CD14-positive monocyte (primary cell): ENCODE measurements around the gene COL4A2. TPM values are rescaled to one million over a fixed set of nuclear protein-coding genes. Genes with fewer than 3 reads are reported as not detected.

Experiments
- DNase-seq, 3 donors: peaks; one replicate each; pipeline ENCODE4 v3.0.0-alpha.2; 2011 to 2022
- H2AFZ ChIP-seq: 2 replicates; pipeline ENCODE4 v1.6.0; 2012; ENCODE audit warnings: mild to moderate bottlenecking, low read depth, low read length, inconsistent platforms; ENCODE audit not compliant: insufficient read depth, poor library complexity, severe bottlenecking
- H3K27ac ChIP-seq, 2 donors: 1 replicate in 1 of 2; 2 replicates in 1 of 2; pipeline ENCODE4 v1.5.1; 2012 to 2013; ENCODE audit warnings: low read length in 2 of 2, control low read depth in 1 of 2, inconsistent platforms in 1 of 2, low read depth in 1 of 2, mild to moderate bottlenecking in 1 of 2
- H3K27me3 ChIP-seq, 2 donors: one replicate each; pipeline versions ENCODE4 v1.6.0 to v1.6.1; 2011 to 2013; ENCODE audit warnings: low read length in 2 of 2; ENCODE audit not compliant: control insufficient read depth in 2 of 2, insufficient read depth in 2 of 2
- H3K36me3 ChIP-seq, 2 donors: replicated peaks in 1 of 2; 1 replicate in 1 of 2; 2 replicates in 1 of 2; pipeline versions ENCODE4 v1.5.1 to v1.6.1; 2012 to 2013; ENCODE audit warnings: low read length in 2 of 2, control low read depth in 1 of 2, inconsistent platforms in 1 of 2, mild to moderate bottlenecking in 1 of 2; ENCODE audit not compliant: insufficient read depth in 2 of 2, control insufficient read depth in 1 of 2
- H3K4me1 ChIP-seq, 2 donors: 1 replicate in 1 of 2; 2 replicates in 1 of 2; pipeline versions ENCODE4 v1.5.1 to v1.6.1; 2012 to 2013; ENCODE audit warnings: low read length in 2 of 2, control low read depth in 1 of 2, inconsistent platforms in 1 of 2, mild to moderate bottlenecking in 1 of 2, moderate library complexity in 1 of 2; ENCODE audit not compliant: insufficient read depth in 2 of 2, control insufficient read depth in 1 of 2
- H3K4me2 ChIP-seq: replicated peaks from 2 replicates; pipeline ENCODE3; 2012; ENCODE audit warnings: low read length, moderate library complexity, mild to moderate bottlenecking; ENCODE audit not compliant: poor library complexity, severe bottlenecking; ENCODE audit errors: extremely low read depth
- H3K4me3 ChIP-seq, 3 experiments: fragments of 200-600 bp in 1 of 3; sonication (generic) in 1 of 3; replicated peaks in 1 of 3; 1 replicate in 2 of 3; 2 replicates in 1 of 3; pipeline ENCODE4 v1.5.1; 2011 to 2013; ENCODE audit warnings: low read length in 3 of 3, mild to moderate bottlenecking in 3 of 3, control low read depth in 2 of 3, low read depth in 2 of 3, inconsistent platforms in 1 of 3, moderate library complexity in 1 of 3
- H3K79me2 ChIP-seq: 2 replicates; pipeline ENCODE4 v1.6.0; 2012; ENCODE audit warnings: mild to moderate bottlenecking, control low read depth, inconsistent platforms, low read length, moderate library complexity; ENCODE audit not compliant: insufficient read depth
- H3K9ac ChIP-seq: 2 replicates; pipeline ENCODE4 v1.6.0; 2017; ENCODE audit warnings: low read length, mild to moderate bottlenecking; ENCODE audit not compliant: insufficient read depth, poor library complexity, severe bottlenecking
- H3K9me3 ChIP-seq, 2 donors: replicated peaks in 1 of 2; 1 replicate in 1 of 2; 2 replicates in 1 of 2; pipeline versions ENCODE4 v1.5.1 to v1.6.1; 2012 to 2013; ENCODE audit warnings: low read length in 2 of 2, control low read depth in 1 of 2; ENCODE audit not compliant: control insufficient read depth in 1 of 2, insufficient read depth in 1 of 2
- H4K20me1 ChIP-seq: 2 replicates; pipeline ENCODE4 v1.6.0; 2012; ENCODE audit warnings: mild to moderate bottlenecking, low read length, control low read depth, moderate library complexity; ENCODE audit not compliant: insufficient read depth
- H3K27ac Mint-ChIP-seq, 7 donors: one replicate each; pipeline ENCODE4 v1.8.0; 2020; ENCODE audit warnings: mild to moderate bottlenecking in 7 of 7, mixed read lengths in 7 of 7, moderate library complexity in 6 of 7, inconsistent platforms in 2 of 7
- H3K27me3 Mint-ChIP-seq, 3 donors: one replicate each; pipeline ENCODE4 v1.8.0; 2021 to 2022; ENCODE audit warnings: low read depth in 3 of 3, mild to moderate bottlenecking in 3 of 3, mixed read lengths in 3 of 3, moderate library complexity in 3 of 3, inconsistent platforms in 1 of 3
- H3K36me3 Mint-ChIP-seq, 2 donors: one replicate each; pipeline ENCODE4 v1.8.0; 2020; ENCODE audit warnings: mixed read lengths in 2 of 2, inconsistent platforms in 1 of 2, mild to moderate bottlenecking in 1 of 2
- H3K4me1 Mint-ChIP-seq: one replicate; pipeline ENCODE4 v1.8.0; 2020; ENCODE audit warnings: mild to moderate bottlenecking, mixed read lengths
- H3K4me3 Mint-ChIP-seq, 2 donors: one replicate each; pipeline ENCODE4 v1.8.0; 2020; ENCODE audit warnings: mild to moderate bottlenecking in 2 of 2, mixed read lengths in 2 of 2, moderate library complexity in 1 of 2
- H3K9me3 Mint-ChIP-seq, 7 donors: one replicate each; pipeline ENCODE4 v1.8.0; 2020 to 2022; ENCODE audit warnings: mixed read lengths in 7 of 7, mild to moderate bottlenecking in 6 of 7, moderate library complexity in 6 of 7, inconsistent platforms in 2 of 7
- CTCF ChIP-seq: fragments of 200-600 bp; IDR thresholded peaks from one replicate; pipeline ENCODE4 v1.8.0; 2022; ENCODE audit warnings: antibody characterized with exemption, mild to moderate bottlenecking
- WGBS: methylation state at CpG from one replicate; pipeline ENCODE4 v1.1.5; 2013; ENCODE audit warnings: missing lambda C conversion rate; ENCODE audit not compliant: insufficient coverage; 5-methylcytosine and 5-hydroxymethylcytosine counted together
- intact Hi-C, 2 donors: fragments of 100-400 bp; cut with micrococcal nuclease; formaldehyde crosslinking; loops; one replicate each; pipeline versions ENCODE4 v1.15.0 to v1.15.1; 2023
- polyA plus RNA-seq, 3 donors: library from polyadenylated mRNA; depleted of rRNA in 1 of 3; unstranded in 2 of 3; stranded (reverse) in 1 of 3; fragments of 300-500 nt in 2 of 3; fragments of >200 nt in 1 of 3; fragmentation: Illumina TruSeq in 2 of 3; gene quantifications; 1 replicate in 2 of 3; 2 replicates in 1 of 3; pipeline ENCODE4 v1.2.3, GENCODE V29; 2012 to 2021

The COL4A2 gene
- polyA plus RNA-seq, 3 donors, result not detected

GRCh38 chr13:110433014-110433413 is 125.9 kb downstream of the COL4A2 start:
- Histone ChIP-seq H3K4me3 (no peak overlapping the region), H3K9me3 (no peaks in the 10 kb centered on the region), H3K79me2 (no peaks in the 10 kb centered on the region), H3K4me1 (no peaks in the 10 kb centered on the region), H3K27ac (no peak overlapping the region), H2AFZ (no peak overlapping the region), H4K20me1 (no peaks in the 10 kb centered on the region), H3K9ac (no peak overlapping the region), H3K36me3 (no peaks in the 10 kb centered on the region), H3K4me2 (no peak overlapping the region), H3K27me3 (peaks cover 0 to 8% of the 10 kb centered on the region in 2 donors)
- peaks cover 19 to 48% (median 25%) of the 10 kb centered on the region in 3 donors for H3K27me3 Mint-ChIP-seq
- 85% methylated on average over 14 of the region's 14 CpGs for WGBS
- DNase-seq, result no peak
- H3K36me3 Mint-ChIP-seq, result no peaks in the 10 kb centered on the region
- H3K4me1 Mint-ChIP-seq, result no peaks in the 10 kb centered on the region
- H3K27ac Mint-ChIP-seq, result no peak overlapping the region
- no peak overlapping the region for H3K4me3 Mint-ChIP-seq
- no peak for TF ChIP-seq CTCF
- peaks cover 0 to 2% (median 0%) of the 10 kb centered on the region in 7 donors for H3K9me3 Mint-ChIP-seq
- intact Hi-C loops, result no loop called here

DNA sequence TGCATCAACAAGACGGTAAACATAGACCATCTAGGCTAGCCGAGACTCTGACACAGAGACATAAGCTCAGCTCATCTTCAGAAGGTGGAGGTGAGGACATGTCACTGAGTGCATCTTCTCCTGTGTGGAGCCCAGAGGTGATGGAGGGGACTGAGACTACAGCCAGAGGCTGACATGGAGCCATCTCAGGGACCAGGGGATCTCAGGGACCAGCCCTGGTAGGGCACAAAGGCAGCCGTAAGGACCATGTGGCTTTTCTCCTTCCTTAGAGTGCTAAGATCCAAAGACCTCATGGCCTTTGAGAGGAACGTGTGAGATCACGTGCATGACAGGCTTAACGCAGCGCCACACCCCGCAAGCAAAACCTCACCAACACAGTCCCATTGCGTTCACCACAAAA is 127.5 kb downstream of the COL4A2 start:
- Histone ChIP-seq H3K79me2 (no peaks in the 10 kb centered on the region), H2AFZ (no peak overlapping the region), H3K27me3 (peaks cover 0 to 3% of the 10 kb centered on the region in 2 donors), H3K4me2 (no peak overlapping the region), H3K36me3 (no peaks in the 10 kb centered on the region), H3K27ac (no peak overlapping the region), H3K9ac (no peak overlapping the region), H3K4me3 (no peak overlapping the region), H4K20me1 (no peaks in the 10 kb centered on the region), H3K4me1 (no peaks in the 10 kb centered on the region), H3K9me3 (no peaks in the 10 kb centered on the region)
- no peak for DNase-seq
- Mint-ChIP-seq H3K4me1 (no peaks in the 10 kb centered on the region), H3K4me3 (no peak overlapping the region), H3K27me3 (peaks cover 19 to 43% (median 22%) of the 10 kb centered on the region in 3 donors), H3K27ac (peak overlapping the region in 1 of 7 donors; percentile 40), H3K9me3 (peaks cover 0 to 2% (median 0%) of the 10 kb centered on the region in 7 donors), H3K36me3 (no peaks in the 10 kb centered on the region)
- TF ChIP-seq CTCF, result no peak
- intact Hi-C loops, result no loop called here
- whole genome bisulfite sequencing, result 96% methylated on average over 9 of the region's 9 CpGs
